Measurements from ENCODE around the gene HNRNPC.

GRCh38 chr14:21309956-21310355, 40.7 kb upstream of the HNRNPC start:
- no peak for TF ChIP-seq PRPF4 (IDR thresholded peaks at IDR 0.05; ENCODE audit: insufficient read depth, low read depth, low read length, poor library complexity, severe bottlenecking)
- TF ChIP-seq CTCF (IDR thresholded peaks at IDR 0.05 in 2 of 3, conservative IDR thresholded peaks at IDR 0.05 in 1 of 3; ENCODE audit: insufficient read depth in 2 of 3, low read depth in 1 of 3, low read length in 3 of 3): no peak
- TF ChIP-seq GATAD2A (IDR thresholded peaks at IDR 0.05): no peak
- no peak for TF ChIP-seq AFF1 (IDR thresholded peaks at IDR 0.05; ENCODE audit: low read depth in 1 of 2, partially characterized antibody in 2 of 2)
- no peak for TF ChIP-seq POLR2A (conservative IDR thresholded peaks at IDR 0.05)
- TF ChIP-seq EZH2 (IDR thresholded peaks at IDR 0.05; ENCODE audit: borderline replicate concordance, low read depth, low read length): no peak
- TF ChIP-seq BCLAF1 (IDR thresholded peaks at IDR 0.05; ENCODE audit: borderline replicate concordance in 1 of 2, control insufficient read depth in 1 of 2, low read depth in 2 of 2, low read length in 1 of 2): no peak
- no peak for TF ChIP-seq USF1 (CRISPR knock-in tag; IDR thresholded peaks at IDR 0.05)
- no peak for TF ChIP-seq BRF1 (IDR thresholded peaks at IDR 0.05; ENCODE audit: borderline replicate concordance, extremely low read depth, insufficient read length)
- no peak for TF ChIP-seq HDAC3 (IDR thresholded peaks at IDR 0.05; ENCODE audit: borderline replicate concordance, partially characterized antibody)
- TF ChIP-seq NRF1 (conservative IDR thresholded peaks at IDR 0.05 in 1 of 2, IDR thresholded peaks at IDR 0.05 in 1 of 2): no peak
- TF ChIP-seq FOXP1 (CRISPR knock-in tag; IDR thresholded peaks at IDR 0.05): no peak
